GM12878 (cell line): Measurements from ENCODE around the gene C8B.

Experiments
- ATF3 ChIP-seq: IDR thresholded peaks from 2 replicates; pipeline ENCODE4 v1.6.1; 2011; ENCODE audit warnings: low read depth, mild to moderate bottlenecking, low read length, moderate library complexity, borderline replicate concordance; ENCODE audit errors: extremely low read depth
- EZH2 ChIP-seq: IDR thresholded peaks from 2 replicates; pipeline ENCODE4 v1.6.1; 2012; ENCODE audit warnings: low read depth, mild to moderate bottlenecking, control low read depth, inconsistent platforms, low read length, borderline replicate concordance; ENCODE audit not compliant: control insufficient read depth
- FOS ChIP-seq: IDR thresholded peaks from 3 replicates; pipeline ENCODE4 v1.6.1; 2011; ENCODE audit warnings: borderline replicate concordance; ENCODE audit not compliant: insufficient read length; ENCODE audit errors: extremely low read depth
- FOXM1 ChIP-seq: IDR thresholded peaks from 2 replicates; pipeline ENCODE4 v1.6.1; 2012; ENCODE audit warnings: low read depth, mild to moderate bottlenecking, inconsistent platforms, low read length, moderate library complexity
- GABPA ChIP-seq: IDR thresholded peaks from 2 replicates; pipeline ENCODE4 v1.6.1; 2014; ENCODE audit warnings: antibody characterized with exemption, low read depth, mild to moderate bottlenecking, inconsistent platforms
- MEF2A ChIP-seq: IDR thresholded peaks from 2 replicates; pipeline ENCODE4 v1.6.1; 2011; ENCODE audit warnings: low read depth, mild to moderate bottlenecking, low read length, moderate library complexity; ENCODE audit not compliant: insufficient read depth
- MTA3 ChIP-seq: IDR thresholded peaks from 2 replicates; pipeline ENCODE4 v1.6.1; 2012; ENCODE audit warnings: low read length, inconsistent platforms, borderline replicate concordance
- NFYA ChIP-seq: IDR thresholded peaks from 2 replicates; pipeline ENCODE4 v1.6.1; 2011; ENCODE audit warnings: low read depth, mild to moderate bottlenecking, low read length, improper control_type of control experiment, borderline replicate concordance
- NR2C1 ChIP-seq: fragments of 450-650 bp; IDR thresholded peaks from 2 replicates; pipeline ENCODE4 v1.6.1; 2017; ENCODE audit warnings: antibody characterized with exemption, mild to moderate bottlenecking, moderate library complexity
- SMARCA5 ChIP-seq: fragments of 450-650 bp; IDR thresholded peaks from 2 replicates; pipeline ENCODE4 v1.6.1; 2017; ENCODE audit warnings: mild to moderate bottlenecking
- ZZZ3 ChIP-seq: IDR thresholded peaks from 2 replicates; pipeline ENCODE4 v1.6.1; 2011; ENCODE audit warnings: low read depth; ENCODE audit not compliant: control insufficient read depth, insufficient read length

GRCh38 chr1:56903778-56904177, 62.0 kb downstream of the C8B start:
- TF ChIP-seq MEF2A (no peak), NR2C1 (no peak), MTA3 (no peak), FOS (no peak), ATF3 (no peak), NFYA (no peak), ZZZ3 (no peak), GABPA (no peak), FOXM1 (no peak), EZH2 (no peak), SMARCA5 (no peak)
